KG1 (cell line): Measurements from ENCODE around the gene HECTD2.
"Not testable (repeated sequence)": the region's sequence is repeated elsewhere in the genome, so short reads cannot be mapped to it uniquely, and the experiment has no call there.

Experiments
- DNase-seq: peaks from one replicate; lab custom pipeline; 2025; lab: John Stamatoyannopoulos, UW

The HECTD2 gene

GRCh38 chr10:91409869-91410637 is at the start of gene HECTD2:
Gene HECTD2 (plus strand): TSS chr10:91410344. CDS start chr10:91410439, 95 bp downstream.
- peak; percentile 71 for DNase-seq

DNA sequence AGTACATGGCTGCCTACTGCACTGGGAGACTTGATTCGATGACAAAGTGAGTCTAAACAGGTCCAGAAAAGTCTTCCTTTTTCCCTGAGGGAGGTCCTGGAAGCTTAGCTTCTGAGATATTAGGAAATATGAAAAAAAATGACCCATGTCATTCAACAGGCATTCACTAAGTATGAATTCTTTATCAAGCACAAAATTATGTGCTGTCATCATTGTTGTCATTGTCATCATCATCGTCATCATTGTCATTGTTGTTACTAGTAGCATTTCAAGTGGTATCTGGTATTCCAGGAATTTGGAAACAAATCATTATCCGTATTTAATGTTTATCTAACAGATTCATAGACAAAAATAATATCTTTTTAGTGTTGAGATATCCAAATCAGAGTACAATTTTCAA is 49.7 kb upstream of the HECTD2 start:
- DNase-seq: no peak

GRCh38 chr10:91365519-91365918 is 44.6 kb upstream of the HECTD2 start:
- not testable (repeated sequence) for DNase-seq

GRCh38 chr10:91366704-91367103 is 43.4 kb upstream of the HECTD2 start:
- no peak for DNase-seq

DNA sequence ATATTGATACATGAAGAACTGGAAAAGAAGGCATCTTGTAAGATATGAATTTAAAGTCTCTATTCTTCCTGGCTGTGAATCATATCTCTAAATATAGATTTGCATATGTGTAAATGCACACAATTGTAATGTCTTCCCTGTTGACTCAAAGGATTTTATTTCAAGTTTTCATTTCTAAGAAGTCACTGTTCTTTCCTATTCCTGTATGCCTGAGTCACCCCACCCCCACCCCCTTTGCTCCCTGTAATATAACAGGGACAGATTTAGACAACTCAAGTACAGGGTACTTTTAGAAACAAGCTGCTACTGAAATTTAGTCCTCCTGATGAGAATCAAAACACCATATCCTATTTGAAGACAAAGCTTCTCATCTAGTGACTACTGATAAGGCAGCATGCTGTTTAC is 43.0 kb upstream of the HECTD2 start:
- DNase-seq: no peak

GRCh38 chr10:91367558-91367957 is 42.6 kb upstream of the HECTD2 start:
- no peak for DNase-seq

DNA sequence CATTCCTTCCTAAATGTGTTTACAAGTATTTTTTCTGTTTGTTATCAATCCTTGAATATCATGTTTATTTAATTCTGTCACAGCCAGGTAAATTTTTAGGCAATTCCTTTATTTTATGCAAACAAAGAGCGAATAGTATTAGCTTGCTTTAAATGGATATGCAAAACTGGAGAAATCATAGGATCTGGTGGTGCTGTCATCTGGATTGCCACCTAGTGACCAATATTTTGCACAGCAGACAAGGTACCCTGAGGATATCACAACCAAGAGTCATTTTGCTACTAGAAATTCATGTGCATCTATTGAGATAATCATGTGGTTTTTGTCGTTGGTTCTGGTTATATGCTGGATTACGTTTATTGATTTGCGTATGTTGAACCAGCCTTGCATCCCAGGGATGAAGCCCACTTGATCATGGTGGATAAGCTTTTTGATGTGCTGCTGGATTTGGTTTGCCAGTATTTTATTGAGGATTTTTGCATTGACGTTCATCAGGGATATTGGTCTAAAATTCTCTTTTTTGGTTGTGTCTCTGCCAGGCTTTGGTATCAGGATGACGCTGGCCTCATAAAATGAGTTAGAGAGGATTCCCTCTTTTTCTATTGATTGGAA is 40.1 kb upstream of the HECTD2 start:
- not testable (repeated sequence) for DNase-seq

GRCh38 chr10:91374052-91374451 is 36.1 kb upstream of the HECTD2 start:
- no peak for DNase-seq

DNA sequence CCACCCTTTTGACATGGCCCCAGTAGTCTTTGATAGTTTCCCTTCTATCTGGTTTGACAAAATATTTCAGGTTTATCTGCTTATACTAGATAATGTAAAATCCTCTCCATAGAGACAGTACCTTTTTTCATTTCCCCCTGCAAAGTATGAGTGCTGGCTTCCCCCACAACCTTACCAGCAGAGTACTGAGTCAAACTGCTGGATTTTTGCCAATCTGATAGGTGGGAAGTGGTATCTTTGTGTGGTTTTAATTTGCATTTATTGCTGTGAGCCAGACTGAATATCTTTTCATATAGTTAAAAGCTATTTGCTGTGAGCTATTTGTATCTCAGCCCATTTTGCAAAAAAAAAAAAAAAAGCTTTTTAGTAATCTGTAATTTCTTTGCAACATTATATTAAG is 32.1 kb upstream of the HECTD2 start:
- no peak for DNase-seq

DNA sequence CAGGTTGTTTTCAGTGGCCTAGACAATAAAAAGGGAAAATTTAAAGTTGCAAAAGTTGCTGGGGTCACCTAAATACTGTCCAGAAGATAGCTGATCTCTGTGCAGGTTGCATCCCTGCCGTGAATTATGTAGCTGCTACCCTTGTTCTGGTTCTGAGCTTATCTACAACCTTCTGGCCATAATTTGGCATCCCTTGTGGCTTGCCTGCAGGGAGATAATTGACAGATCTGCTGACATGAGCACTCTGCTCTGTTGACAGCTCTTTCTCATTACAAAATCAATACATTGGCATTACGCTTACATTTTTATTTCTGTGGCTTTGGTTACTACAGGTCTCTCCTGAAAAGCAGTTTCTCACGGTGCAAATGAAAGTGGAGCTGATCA is 29.3 kb upstream of the HECTD2 start:
- no peak for DNase-seq

DNA sequence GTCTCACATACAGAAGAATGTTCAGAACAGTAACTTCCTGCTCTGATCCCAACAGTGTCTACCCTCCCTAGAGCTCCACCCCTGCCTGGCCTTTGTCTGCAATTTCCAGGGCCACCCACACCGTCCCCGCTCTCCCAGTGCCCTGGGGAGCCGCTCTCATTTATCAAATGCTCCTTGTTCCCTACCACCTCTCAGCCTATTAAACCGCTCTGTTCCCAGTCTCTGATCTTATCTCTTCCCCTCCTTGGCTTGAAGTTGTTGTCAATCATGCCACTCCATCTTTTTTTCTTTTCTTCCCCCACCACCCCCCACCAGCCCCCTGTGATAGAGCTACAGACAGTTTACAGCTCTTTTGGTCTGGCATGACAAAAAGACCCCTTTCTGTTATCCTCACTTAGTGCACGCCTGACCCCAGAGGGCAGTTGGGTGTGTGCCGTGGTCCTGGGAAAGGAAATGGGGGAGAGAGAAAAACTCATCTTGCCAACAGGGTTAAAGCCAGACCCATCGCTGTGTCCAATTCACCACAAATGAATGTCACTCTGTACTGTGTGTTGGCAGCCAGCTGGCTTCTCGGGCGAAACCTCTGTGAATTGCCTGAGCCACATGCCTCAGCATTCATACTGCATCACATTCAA is 28.8 kb upstream of the HECTD2 start:
- DNase-seq: no peak

- DNase-seq: no peak
Measured at GRCh38 chr10:91385306-91386085, 24.6 kb upstream of the HECTD2 start.

DNA sequence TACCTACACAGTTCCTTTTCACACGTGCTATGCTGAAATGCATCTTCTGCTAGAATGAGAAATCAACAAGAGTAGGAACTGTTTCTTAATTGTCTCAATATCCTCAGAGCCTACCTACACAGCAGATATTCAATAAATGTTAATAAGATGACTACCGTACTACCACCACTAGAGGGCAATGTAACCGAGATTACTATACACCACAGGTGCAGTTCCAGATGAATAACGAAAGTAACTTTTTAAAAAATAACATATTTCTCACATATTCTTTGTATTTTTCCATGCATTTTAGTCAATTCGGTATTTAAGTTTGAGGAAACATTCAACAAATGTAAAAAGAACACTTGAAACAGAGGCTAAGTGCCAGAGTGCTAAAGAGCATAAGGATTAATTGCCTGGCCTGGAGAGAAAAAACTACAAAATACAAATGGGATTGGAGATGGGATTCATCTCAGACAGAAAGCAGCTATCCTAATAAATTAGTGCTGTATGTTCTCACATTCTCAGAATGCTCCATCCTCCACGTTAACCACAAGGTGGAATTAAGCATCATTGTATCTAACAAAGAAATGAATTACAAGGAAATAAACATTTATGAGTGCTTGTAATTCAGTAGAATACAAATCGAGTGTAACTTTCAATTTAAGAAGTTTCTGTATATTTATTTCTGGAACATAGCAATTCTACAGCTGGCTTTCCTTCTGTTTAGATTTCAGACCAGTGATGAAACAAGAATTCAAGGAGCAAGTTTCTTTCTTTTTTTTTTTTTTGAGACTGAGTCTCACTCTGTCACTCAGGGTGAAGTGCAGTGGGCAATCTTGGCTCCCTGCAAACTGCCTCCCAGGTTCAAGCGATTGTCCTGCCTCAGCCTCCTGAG is 20.3 kb upstream of the HECTD2 start:
- DNase-seq: peak; percentile 49

- DNase-seq: not testable (repeated sequence)
Measured at GRCh38 chr10:91390513-91390825, 19.7 kb upstream of the HECTD2 start.

DNA sequence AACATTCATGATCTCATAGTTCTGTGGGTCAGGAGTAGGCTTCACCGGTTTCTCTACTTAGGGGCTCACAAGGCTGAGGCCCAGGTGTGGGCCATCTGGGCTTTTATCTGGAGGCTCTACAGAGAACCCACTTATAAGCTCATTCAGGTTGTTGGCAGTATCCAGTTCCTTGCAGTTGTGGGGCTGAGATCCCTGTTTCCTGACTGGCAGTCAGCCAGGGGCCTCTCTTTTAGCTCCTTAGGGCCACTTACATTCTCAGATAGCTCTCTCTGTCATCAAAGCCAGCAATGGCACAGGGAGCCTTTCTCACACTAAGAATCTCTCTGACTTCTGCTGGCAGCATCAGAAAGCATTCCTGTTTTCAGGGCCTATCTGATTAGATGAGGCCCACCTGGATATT is 18.2 kb upstream of the HECTD2 start:
- no peak for DNase-seq

DNA sequence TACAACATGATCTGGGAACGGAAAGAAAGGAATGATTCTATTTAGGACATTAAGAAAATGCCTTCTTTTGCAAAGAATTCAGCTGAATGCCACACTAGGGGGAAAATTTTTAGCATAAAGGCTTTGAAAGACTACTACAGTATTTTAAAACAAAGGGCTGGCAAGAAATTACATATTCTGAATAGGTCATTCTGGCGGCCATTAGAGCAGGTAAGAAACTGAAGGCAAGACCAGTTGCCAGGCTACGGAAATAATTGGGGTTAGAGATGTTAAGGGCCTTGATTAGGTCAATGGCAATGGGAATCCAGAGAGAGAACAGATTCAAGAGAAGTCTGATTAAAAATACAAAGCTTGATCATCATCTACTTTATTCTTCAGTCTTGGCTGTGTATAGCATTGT is 3.8 kb upstream of the HECTD2 start:
- DNase-seq: no peak

- peak; percentile 71 for DNase-seq
Measured at GRCh38 chr10:91409069-91409868, 875 bp upstream of the HECTD2 start.

GRCh38 chr10:91410638-91411371 is 661 bp downstream of the HECTD2 start:
- DNase-seq: no peak

DNA sequence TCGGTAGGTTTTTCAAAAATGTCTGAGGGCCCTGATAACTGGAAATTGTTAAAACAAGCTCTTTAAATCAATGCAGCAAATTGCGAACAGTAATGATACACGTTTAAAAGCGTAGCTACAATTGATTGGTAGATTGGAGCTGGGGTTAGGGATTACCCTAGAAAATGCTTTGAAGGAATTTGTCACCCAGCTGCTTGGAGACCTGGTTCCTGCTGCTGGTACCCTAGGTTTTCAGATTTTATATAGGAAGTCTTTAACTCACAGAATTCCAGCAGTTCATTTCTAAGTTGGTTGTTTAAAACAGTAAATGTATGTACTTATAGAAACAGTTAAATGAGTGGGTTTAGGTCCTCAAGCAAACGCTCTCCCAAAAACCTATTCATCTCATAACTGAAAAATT is 1.5 kb downstream of the HECTD2 start:
- DNase-seq: no peak
